OCI-LY3 (cell line): ENCODE data around the gene BBX.

Experiments used
- CTCF ChIP-seq: fragments of 200-600, 300-600 bp; sonication (generic); IDR thresholded peaks from 2 replicates; pipeline ENCODE4 v1.5.1; 2014; ENCODE audit warnings: antibody characterized with exemption, low read length, low read depth
- EZH2phosphoT487 ChIP-seq: fragments of 200-600 bp; shearing (Covaris generic); IDR thresholded peaks from 2 replicates; pipeline ENCODE4 v1.6.1; 2018; ENCODE audit warnings: antibody characterized with exemption, mixed run types, low read depth

GRCh38 chr3:107781253-107781652, 258.5 kb downstream of the BBX start:
- no peak for TF ChIP-seq CTCF
- TF ChIP-seq EZH2phosphoT487: no peak
